ENCODE results near the gene DENND11.

The DENND11 gene, protein sequence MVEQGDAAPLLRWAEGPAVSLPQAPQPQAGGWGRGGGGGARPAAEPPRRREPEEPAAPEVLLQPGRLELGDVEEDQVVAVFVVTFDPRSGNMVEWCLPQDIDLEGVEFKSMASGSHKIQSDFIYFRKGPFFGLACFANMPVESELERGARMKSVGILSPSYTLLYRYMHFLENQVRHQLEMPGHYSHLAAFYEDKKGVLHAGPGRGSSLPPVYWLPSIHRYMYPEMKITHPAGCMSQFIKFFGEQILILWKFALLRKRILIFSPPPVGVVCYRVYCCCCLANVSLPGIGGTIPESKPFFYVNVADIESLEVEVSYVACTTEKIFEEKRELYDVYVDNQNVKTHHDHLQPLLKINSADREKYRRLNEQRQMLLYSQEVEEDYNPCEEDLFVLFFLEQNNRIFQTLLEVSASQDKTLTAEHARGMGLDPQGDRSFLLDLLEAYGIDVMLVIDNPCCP

DNA sequence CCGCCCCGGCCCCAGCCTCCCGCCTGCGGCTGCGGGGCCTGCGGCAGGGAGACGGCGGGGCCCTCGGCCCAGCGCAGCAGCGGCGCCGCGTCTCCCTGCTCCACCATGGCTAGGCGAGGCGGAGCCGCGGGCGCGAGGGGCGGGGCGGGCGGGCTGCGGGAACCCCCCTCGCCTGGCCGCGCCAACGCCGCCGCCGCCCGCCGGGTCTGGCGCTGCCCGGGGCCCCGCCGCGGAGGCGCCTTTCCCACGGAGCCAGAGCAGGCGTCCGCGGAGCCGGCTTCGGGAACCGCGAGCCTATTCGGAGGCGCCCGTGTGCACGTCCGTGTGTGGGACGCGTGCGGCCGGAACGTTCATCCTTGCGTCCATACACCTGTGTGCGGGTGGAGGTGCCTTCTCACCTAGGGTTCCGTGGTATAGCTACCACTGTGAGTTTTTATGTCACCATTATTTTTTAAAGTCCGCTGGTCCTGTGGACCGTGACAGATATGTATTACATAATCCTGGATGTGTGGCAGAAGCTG, at the start of gene DENND11:
Gene DENND11, minus strand, starts transcription at position 120 of the 521 bp plus-strand sequence. Its CDS starts 13 bp downstream, at position 107.
- DNase-seq: no peak

- no peak for DNase-seq
These were observed 46.4 kb upstream of the DENND11 start for GRCh38 chr7:141748396-141748795.

DNA sequence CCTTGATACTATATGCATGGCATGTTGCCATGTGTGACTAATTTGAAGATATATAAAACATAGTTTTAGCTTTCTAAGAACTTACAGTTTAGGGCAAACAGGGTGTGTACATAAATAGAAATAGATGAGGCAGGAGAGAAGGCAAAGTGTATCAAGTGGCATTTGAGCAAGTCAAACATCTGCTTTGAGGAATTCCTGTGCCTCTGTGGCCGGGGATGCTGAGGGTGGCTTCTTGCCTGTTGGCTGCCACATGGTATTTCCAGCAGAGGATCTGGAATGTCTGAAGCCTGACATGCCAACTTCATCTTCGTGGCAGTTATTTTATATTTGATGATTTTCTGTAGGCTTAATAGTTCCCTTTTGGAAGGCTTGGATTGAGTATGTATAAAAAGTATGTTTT, 42.2 kb upstream of the DENND11 start:
- DNase-seq: no peak

GRCh38 chr7:141742229-141742628, 40.3 kb upstream of the DENND11 start:
- no peak for DNase-seq

GRCh38 chr7:141739250-141739649, 37.3 kb upstream of the DENND11 start:
- DNase-seq: no peak

DNA sequence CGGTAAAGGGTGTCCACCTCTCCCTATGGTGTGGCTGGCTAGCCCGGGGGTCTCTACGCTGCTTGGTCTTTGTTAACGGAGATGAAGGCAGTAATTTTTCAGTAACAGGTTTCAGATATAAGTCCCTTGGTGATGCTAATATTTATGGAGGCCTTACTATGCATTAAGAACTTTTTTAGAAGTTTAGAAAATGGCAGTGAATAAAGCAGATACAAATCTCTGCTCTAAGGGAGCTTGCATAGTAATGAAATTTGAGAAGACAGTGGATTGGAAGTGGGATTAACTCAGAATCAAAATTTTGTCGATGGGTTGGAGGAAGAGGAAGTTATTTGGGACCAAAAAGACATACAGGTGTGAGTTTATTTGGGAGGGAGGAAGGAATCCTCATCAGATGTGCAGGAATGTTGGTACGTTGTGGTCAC, 36.6 kb upstream of the DENND11 start:
- no peak for DNase-seq

DNA sequence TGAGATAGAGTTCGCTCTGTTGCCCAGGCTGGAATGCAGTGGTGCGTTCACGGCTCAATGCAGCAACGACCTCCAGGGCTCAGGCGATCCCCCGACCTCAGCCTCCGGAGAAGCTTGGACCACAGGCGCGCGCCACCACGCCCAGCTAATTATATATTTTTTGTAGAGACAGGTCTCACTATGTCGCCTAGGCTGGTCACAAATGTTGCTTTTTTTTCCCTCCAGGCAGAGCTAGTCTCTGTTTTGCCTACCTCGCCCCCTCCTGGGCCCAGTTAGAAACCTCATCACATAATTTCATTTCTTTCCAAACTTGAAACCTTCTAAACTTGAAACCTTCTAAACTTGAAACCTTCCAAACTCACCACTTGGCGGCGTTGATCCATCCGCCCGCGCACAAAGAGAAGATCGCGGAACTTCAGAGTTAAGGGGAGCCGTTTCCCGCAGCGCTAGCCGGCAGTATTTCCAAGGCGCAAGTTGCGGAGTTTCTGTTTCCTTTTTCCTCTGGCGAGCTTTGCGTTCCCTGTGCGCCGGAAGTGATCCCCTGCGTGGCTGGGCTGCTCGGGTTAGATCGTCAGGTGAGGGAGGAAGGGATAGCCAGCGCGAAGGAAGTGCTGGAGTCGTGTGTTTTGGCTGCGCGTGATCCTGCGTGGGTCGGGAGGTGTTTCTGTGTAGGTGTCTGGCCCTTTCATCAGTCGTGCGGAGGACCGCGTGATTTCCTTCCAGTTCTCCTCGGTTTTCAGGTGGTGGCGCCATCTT, 36.0 kb upstream of the DENND11 start, which contains the start of gene SSBP1:
Gene SSBP1, plus strand, starts transcription at position 523 of the 756 bp plus-strand sequence. CDS start 809 bp downstream, outside the sequence.
- DNase-seq: peak; percentile 95

GRCh38 chr7:141737118-141737835, 35.3 kb upstream of the DENND11 start:
- DNase-seq: peak; percentile 33

DNA sequence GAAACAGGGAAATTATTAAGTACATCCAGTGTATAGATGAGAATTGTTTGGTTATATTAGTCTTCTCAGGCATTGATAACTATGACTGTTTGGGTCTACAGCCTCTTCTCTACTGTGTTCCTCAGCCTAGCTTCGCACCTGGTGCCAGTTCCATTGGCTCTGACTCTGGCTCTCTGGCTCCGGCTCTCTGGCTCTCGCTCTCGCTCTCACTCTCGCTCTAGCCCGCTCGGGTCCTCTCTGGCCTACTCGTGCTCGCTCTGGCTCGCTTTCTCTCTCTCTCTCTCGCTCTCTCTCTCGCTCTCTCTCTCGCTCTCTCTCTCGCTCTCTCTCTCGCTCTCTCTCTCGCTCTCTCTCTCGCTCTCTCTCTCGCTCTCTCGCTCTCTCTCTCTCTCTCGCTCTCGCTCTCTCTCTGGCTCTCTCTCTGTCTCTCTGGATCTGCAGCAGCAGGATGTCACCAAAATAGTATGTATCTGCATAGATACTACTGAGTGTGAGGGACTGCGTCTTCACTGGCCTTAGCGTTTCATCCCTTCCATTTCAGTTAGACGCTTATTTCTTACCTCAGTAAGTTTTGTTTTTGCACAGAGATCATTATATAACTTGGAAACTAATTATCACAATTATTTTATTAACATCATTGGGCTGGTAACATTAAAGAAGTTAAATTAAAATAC, 29.6 kb upstream of the DENND11 start:
- no peak for DNase-seq

GRCh38 chr7:141729020-141729419, 27.1 kb upstream of the DENND11 start:
- no peak for DNase-seq

DNA sequence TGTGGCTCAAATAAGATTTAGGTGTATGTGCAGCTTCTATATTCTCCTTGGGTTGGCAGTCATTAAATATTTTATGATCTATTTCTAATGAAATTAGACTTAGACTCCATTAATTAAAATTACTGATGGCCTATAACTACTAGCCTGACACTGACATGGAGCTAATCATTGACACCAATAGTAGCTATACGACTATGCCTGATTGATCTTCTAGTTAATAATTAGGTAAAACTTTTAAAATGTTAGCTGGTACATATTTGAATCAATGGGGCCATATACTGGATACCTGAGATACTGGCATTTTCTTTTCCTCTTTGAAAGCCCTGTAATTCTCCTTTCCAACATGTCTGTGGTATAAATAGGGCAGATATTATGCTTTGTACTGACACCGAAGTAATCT, 20.6 kb upstream of the DENND11 start:
- DNase-seq: no peak

- DNase-seq: no peak
These were observed 15.5 kb upstream of the DENND11 start for GRCh38 chr7:141717450-141717849.

DNA sequence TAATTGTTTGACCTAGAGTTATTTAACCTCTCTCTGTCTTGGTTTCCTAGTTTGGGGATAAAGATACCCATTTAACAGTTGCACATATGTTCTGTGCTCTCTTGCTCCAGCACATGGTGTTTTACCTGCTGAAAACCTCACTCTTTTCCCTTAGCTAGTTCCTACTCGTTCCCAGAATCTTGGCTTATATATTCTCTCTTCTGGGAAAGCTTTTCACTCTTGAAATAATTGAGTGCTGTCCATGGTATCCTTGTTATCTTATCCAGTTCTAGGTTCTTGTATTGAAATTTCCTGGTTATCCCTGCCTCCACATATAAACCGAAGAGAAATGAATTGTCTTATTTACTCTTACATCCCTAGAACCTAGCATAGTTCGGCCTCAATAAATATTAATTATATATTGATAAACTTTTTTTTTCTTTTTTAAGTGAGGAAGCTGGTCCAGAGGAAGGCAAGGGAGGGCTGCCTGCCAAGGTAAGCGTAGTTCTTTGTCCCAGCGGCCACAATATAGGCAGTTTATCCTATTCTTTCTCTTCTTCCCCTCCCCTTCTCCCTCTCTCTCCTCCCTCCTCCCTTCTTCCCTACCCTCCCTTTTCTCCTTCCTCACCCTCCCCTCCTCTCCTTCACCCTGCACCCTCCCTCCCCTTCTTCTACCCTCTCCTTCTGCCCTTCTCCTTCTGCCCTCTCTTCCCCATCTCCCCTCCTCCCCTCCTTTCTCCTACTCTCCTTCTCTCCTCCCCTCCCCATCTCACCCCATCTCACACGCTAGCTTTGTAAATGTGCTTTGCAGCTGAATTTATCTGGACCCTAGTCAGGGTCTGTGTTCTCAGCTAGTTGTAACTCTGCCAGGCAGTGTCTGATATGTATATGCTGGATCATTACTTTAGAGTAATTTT, 14.1 kb upstream of the DENND11 start:
- no peak for DNase-seq

DNA sequence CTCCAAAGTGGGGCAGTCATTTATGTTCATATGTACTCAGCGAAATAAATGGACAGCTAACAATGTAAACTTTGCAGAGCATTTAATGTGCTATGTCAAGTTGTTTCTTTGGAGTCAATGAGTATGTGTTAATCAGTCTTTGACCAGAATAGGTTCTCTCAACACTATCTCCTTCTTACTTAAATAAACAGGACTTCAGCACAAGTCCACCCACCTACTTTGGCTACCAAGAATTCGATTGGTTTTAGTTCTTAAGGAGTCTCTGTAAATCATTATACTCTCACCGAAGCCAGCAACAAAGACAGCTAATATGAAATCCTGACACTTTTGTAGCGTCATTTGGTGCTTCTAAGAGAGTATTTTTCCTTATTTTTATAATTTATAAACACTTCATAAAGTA, 13.1 kb upstream of the DENND11 start:
- no peak for DNase-seq

DNA sequence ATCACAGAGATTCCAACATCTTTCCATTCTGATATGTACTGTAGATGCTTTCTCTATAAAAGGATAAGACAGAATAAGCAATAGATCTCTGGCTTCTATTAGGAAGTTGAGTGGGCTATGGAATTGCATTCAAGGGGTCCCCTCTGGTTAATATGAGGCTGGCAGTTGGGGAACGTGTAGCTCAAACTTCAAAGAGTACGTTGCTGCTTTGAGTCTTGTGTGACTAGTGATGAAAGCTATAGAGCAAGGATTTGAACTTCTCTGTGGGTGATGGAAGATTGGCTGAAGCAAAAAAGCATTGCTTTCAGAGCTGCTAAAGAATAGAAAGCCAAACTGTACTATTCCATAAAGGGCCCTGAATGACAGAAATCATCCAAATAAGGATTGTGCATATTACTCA, 12.6 kb upstream of the DENND11 start:
- no peak for DNase-seq

GRCh38 chr7:141713890-141714289, 11.9 kb upstream of the DENND11 start:
- DNase-seq: no peak

- DNase-seq: no peak
These were observed 10.8 kb upstream of the DENND11 start for GRCh38 chr7:141712603-141713255.

GRCh38 chr7:141710301-141710700, 8.3 kb upstream of the DENND11 start:
- no peak for DNase-seq

DNA sequence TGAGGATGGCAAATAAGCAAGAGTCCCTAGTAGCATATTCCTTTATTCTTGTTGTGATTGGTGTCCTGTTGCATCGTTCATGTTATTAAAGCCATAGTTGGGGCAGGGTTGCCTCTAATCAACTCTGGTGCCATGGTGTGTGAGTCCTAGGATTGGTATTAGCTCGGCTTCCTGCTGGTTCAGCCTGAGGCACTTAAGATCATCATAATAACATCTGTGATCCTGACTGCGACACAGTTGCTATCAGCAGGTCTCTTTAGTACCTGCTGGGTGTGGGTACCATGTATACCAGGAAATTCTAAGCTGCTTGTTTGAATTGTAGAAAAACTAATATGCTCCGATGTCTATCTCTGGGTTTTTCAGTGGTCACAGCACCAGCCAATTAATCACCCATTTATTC, 7.8 kb upstream of the DENND11 start:
- DNase-seq: no peak

- no peak for DNase-seq
These were observed 7.4 kb upstream of the DENND11 start for GRCh38 chr7:141709318-141709717.

GRCh38 chr7:141708351-141708750, 6.4 kb upstream of the DENND11 start, which contains the start of gene WEE2:
Gene WEE2, plus strand, starts transcription at chr7:141708353. Its CDS starts 406 bp downstream, at chr7:141708759.
- no peak for DNase-seq

Measured in SHP77 treated with DMSO at 0.1 percent for 48 hours (cell line).